ENCODE measurements around the gene RNU5D-1.

- TF ChIP-seq POLR2AphosphoS5 (IDR thresholded peaks at IDR 0.05) = no peak
- no peak for TF ChIP-seq CTCF (IDR thresholded peaks at IDR 0.05)
- TF ChIP-seq POLR2A (IDR thresholded peaks at IDR 0.05) = no peak
- no peak for TF ChIP-seq EP300 (IDR thresholded peaks at IDR 0.05)
These were observed 5.0 kb upstream of the RNU5D-1 start for GRCh38 chr1:44735992-44736391.

Measured in stomach (tissue), 4 donors.